Suprapubic skin (tissue), 4 donors: ENCODE measurements around the gene COPA. TPM values are rescaled to one million over a fixed set of nuclear protein-coding genes. Genes with fewer than 3 reads are reported as not detected.

Experiments
- DNase-seq, 2 donors: peaks; one replicate each; pipeline ENCODE4 v3.0.0-alpha.2; 2019; ENCODE audit warnings: low spot score in 2 of 2
- H3K27ac ChIP-seq: fragments of 200-600 bp; sonication (generic); one replicate; pipeline ENCODE4 v1.5.1; 2019
- H3K27me3 ChIP-seq: fragments of 200-600 bp; sonication (generic); one replicate; pipeline ENCODE4 v1.5.1; 2019
- H3K36me3 ChIP-seq: fragments of 200-600 bp; sonication (generic); one replicate; pipeline ENCODE4 v1.5.1; 2019
- H3K4me1 ChIP-seq: fragments of 200-600 bp; sonication (generic); one replicate; pipeline ENCODE4 v1.5.1; 2019
- H3K4me3 ChIP-seq: fragments of 200-600 bp; sonication (generic); one replicate; pipeline ENCODE4 v1.5.1; 2019; ENCODE audit warnings: mild to moderate bottlenecking
- H3K9me3 ChIP-seq: fragments of 200-600 bp; sonication (generic); one replicate; pipeline ENCODE4 v1.5.1; 2019
- CTCF ChIP-seq, 2 donors: fragments of 200-600 bp in 1 of 2; fragments of 450-650 bp in 1 of 2; sonication (generic) in 1 of 2; IDR thresholded peaks; one replicate each; pipeline ENCODE4 v1.5.1; 2016 to 2019; ENCODE audit warnings: antibody characterized with exemption in 2 of 2, mild to moderate bottlenecking in 1 of 2, moderate library complexity in 1 of 2
- EP300 ChIP-seq: sonication (generic); formaldehyde crosslinking; IDR thresholded peaks from one replicate; pipeline ENCODE4 v1.6.1; 2017; ENCODE audit warnings: antibody characterized with exemption
- POLR2A ChIP-seq, 2 donors: fragments of 450-650 bp; IDR thresholded peaks; one replicate each; pipeline ENCODE4 v1.6.1; 2017; ENCODE audit warnings: antibody characterized with exemption in 2 of 2, mild to moderate bottlenecking in 2 of 2, moderate library complexity in 2 of 2
- POLR2AphosphoS5 ChIP-seq, 3 donors: sonication (generic); formaldehyde crosslinking; IDR thresholded peaks; one replicate each; pipeline ENCODE4 v1.6.1; 2017; ENCODE audit warnings: antibody characterized with exemption in 3 of 3
- WGBS: methylation state at CpG from one replicate; pipeline ENCODE4 v1.1.5; 2018; 5-methylcytosine and 5-hydroxymethylcytosine counted together
- total RNA-seq, 4 donors: library from RNA; depleted of rRNA; stranded (reverse); fragments of >200 nt; gene quantifications; one replicate each; pipeline ENCODE4 v1.1.0, GENCODE V29; 2016

Gene COPA
- total RNA-seq, 4 donors from 2014 or later, result 62.5 to 92.9 (median 87.2) TPM

- TF ChIP-seq POLR2AphosphoS5 (IDR thresholded peaks at IDR 0.05) (no peak), EP300 (no peak), POLR2A (IDR thresholded peaks at IDR 0.05) (no peak), CTCF (IDR thresholded peaks at IDR 0.05) (no peak)
- Histone ChIP-seq H3K4me3 (no peak overlapping the region), H3K36me3 (peaks cover 100% of the 10 kb centered on the region), H3K4me1 (no peaks in the 10 kb centered on the region), H3K27me3 (no peaks in the 10 kb centered on the region), H3K9me3 (no peaks in the 10 kb centered on the region), H3K27ac (no peak overlapping the region)
- no peak for DNase-seq
- 87% methylated on average over 4 of the region's 4 CpGs for WGBS
Observed at GRCh38 chr1:160308451-160309184, 34.4 kb downstream of the COPA start.

- TF ChIP-seq EP300, result no peak
- TF ChIP-seq CTCF (IDR thresholded peaks at IDR 0.05), result no peak
- TF ChIP-seq POLR2A (IDR thresholded peaks at IDR 0.05), result no peak
- TF ChIP-seq POLR2AphosphoS5 (IDR thresholded peaks at IDR 0.05), result no peak
- no peaks in the 10 kb centered on the region for H3K4me1 ChIP-seq
- no peaks in the 10 kb centered on the region for H3K27me3 ChIP-seq
- WGBS, result 83% methylated on average over 13 of the region's 13 CpGs
- H3K27ac ChIP-seq, result no peak overlapping the region
- peaks cover 100% of the 10 kb centered on the region for H3K36me3 ChIP-seq
- no peak overlapping the region for H3K4me3 ChIP-seq
- no peaks in the 10 kb centered on the region for H3K9me3 ChIP-seq
- DNase-seq, result no peak
Observed at GRCh38 chr1:160307118-160307791, 35.8 kb downstream of the COPA start.

GRCh38 chr1:160300173-160300572 lies 42.9 kb downstream of the COPA start:
- peaks cover 96% of the 10 kb centered on the region for H3K36me3 ChIP-seq
- 84% methylated on average over 7 of the region's 7 CpGs for WGBS
- DNase-seq, result no peak

GRCh38 chr1:160296036-160296435 lies 47.0 kb downstream of the COPA start:
- H3K27me3 ChIP-seq, result no peaks in the 10 kb centered on the region
- WGBS, result 93% methylated on average over 1 of the region's 1 CpG
- peaks cover 98% of the 10 kb centered on the region for H3K36me3 ChIP-seq
- no peaks in the 10 kb centered on the region for H3K4me1 ChIP-seq
- no peaks in the 10 kb centered on the region for H3K9me3 ChIP-seq
- H3K27ac ChIP-seq, result no peak overlapping the region
- no peak overlapping the region for H3K4me3 ChIP-seq
- DNase-seq, result no peak
- TF ChIP-seq POLR2AphosphoS5 (IDR thresholded peaks at IDR 0.05), result no peak
- no peak for TF ChIP-seq EP300
- TF ChIP-seq CTCF (IDR thresholded peaks at IDR 0.05), result no peak
- no peak for TF ChIP-seq POLR2A (IDR thresholded peaks at IDR 0.05)

More at GRCh38 chr1:160300173-160300572, 42.9 kb downstream of the COPA start:
- Histone ChIP-seq H3K27ac (no peak overlapping the region), H3K4me1 (no peaks in the 10 kb centered on the region), H3K27me3 (no peaks in the 10 kb centered on the region), H3K4me3 (no peak overlapping the region), H3K9me3 (no peaks in the 10 kb centered on the region)
- no peak for TF ChIP-seq CTCF (IDR thresholded peaks at IDR 0.05)
- no peak for TF ChIP-seq POLR2A (IDR thresholded peaks at IDR 0.05)
- TF ChIP-seq POLR2AphosphoS5 (IDR thresholded peaks at IDR 0.05), result no peak
